ENCODE results near the gene UBE3B.
"Not testable (repeated sequence)": the region's sequence is repeated elsewhere in the genome, so short reads cannot be mapped to it uniquely, and the experiment has no call there.

The UBE3B gene

GRCh38 chr12:109467978-109468676, 9.3 kb upstream of the UBE3B start (continued):
- no peak for TF ChIP-seq TSHZ2 (CRISPR knock-in tag; IDR thresholded peaks at IDR 0.05)
- no peak for TF ChIP-seq CSRNP3 (CRISPR knock-in tag; IDR thresholded peaks at IDR 0.05)
- no peak for TF ChIP-seq CSDC2 (CRISPR knock-in tag; IDR thresholded peaks at IDR 0.05)

- TF ChIP-seq SNAI2 (CRISPR knock-in tag; IDR thresholded peaks at IDR 0.05), result no peak
- no peak for TF ChIP-seq CREB5 (CRISPR knock-in tag; IDR thresholded peaks at IDR 0.05; ENCODE audit: low read depth)
- no peak for TF ChIP-seq ESRRG (CRISPR knock-in tag; IDR thresholded peaks at IDR 0.05)
- ATAC-seq, result no peak
These were observed 7.9 kb upstream of the UBE3B start for GRCh38 chr12:109469517-109469916.

GRCh38 chr12:109473006-109473405, 4.4 kb upstream of the UBE3B start:
- TF ChIP-seq ZFP3 (CRISPR knock-in tag; IDR thresholded peaks at IDR 0.05), result no peak
- TF ChIP-seq PATZ1 (CRISPR knock-in tag; IDR thresholded peaks at IDR 0.05; ENCODE audit: borderline replicate concordance), result no peak
- no peak for TF ChIP-seq PPARA (CRISPR knock-in tag; IDR thresholded peaks at IDR 0.05; ENCODE audit: borderline replicate concordance)
- no peak for TF ChIP-seq ZFP30 (CRISPR knock-in tag; IDR thresholded peaks at IDR 0.05)
- TF ChIP-seq OSR1 (CRISPR knock-in tag; IDR thresholded peaks at IDR 0.05), result no peak
- no peak for TF ChIP-seq CREB5 (CRISPR knock-in tag; IDR thresholded peaks at IDR 0.05; ENCODE audit: low read depth)
- TF ChIP-seq BACH2 (CRISPR knock-in tag; IDR thresholded peaks at IDR 0.05; ENCODE audit: borderline replicate concordance), result no peak
- no peak for TF ChIP-seq RARB (CRISPR knock-in tag; IDR thresholded peaks at IDR 0.05)
- TF ChIP-seq ARNTL (CRISPR knock-in tag; IDR thresholded peaks at IDR 0.05; ENCODE audit: borderline replicate concordance, low read depth), result no peak
- no peak for TF ChIP-seq TOX (CRISPR knock-in tag; IDR thresholded peaks at IDR 0.05; ENCODE audit: borderline replicate concordance)
- no peak for TF ChIP-seq ZNF565 (CRISPR knock-in tag; conservative IDR thresholded peaks at IDR 0.05; ENCODE audit: low read depth)
- no peak for TF ChIP-seq ESRRG (CRISPR knock-in tag; IDR thresholded peaks at IDR 0.05)
- TF ChIP-seq CSRNP3 (CRISPR knock-in tag; IDR thresholded peaks at IDR 0.05), result no peak
- no peak for TF ChIP-seq SNAI2 (CRISPR knock-in tag; IDR thresholded peaks at IDR 0.05)
- no peak for TF ChIP-seq GLIS3 (CRISPR knock-in tag; IDR thresholded peaks at IDR 0.05)
- no peak for TF ChIP-seq ZC3H10 (CRISPR knock-in tag; IDR thresholded peaks at IDR 0.05)
- TF ChIP-seq ZNF8 (CRISPR knock-in tag; IDR thresholded peaks at IDR 0.05), result no peak
- no peak for ATAC-seq

- not testable (repeated sequence) for ATAC-seq
These were observed 3.7 kb upstream of the UBE3B start for GRCh38 chr12:109473526-109474270.

Measured in SK-N-SH treated with all-trans-retinoic acid at 6 μM for 48 hours (cell line).